IPS-NIHi11 (cell line): ENCODE results near the gene GJA8.
A peak's percentile ranks its signal among the peaks of the same experiment; 100 is the strongest.
"Not testable (repeated sequence)": the region's sequence is repeated elsewhere in the genome, so short reads cannot be mapped to it uniquely, and the experiment has no call there.

Experiments
- DNase-seq: peaks from one replicate; pipeline ENCODE4 v3.0.0; 2012; ENCODE audit warnings: mixed read lengths, low spot score

Gene GJA8

GRCh38 chr1:147902253-147902845, at the start of gene GJA8:
Gene GJA8, plus strand, starts transcription at chr1:147902795. Its CDS starts 5,161 bp downstream, at chr1:147907956.
- DNase-seq = no peak

GRCh38 chr1:147853391-147853790, 49.2 kb upstream of the GJA8 start:
- DNase-seq = no peak

- not testable (repeated sequence) for DNase-seq
These were observed 47.6 kb upstream of the GJA8 start for GRCh38 chr1:147854989-147855388.

- DNase-seq = not testable (repeated sequence)
These were observed 46.6 kb upstream of the GJA8 start for GRCh38 chr1:147855996-147856395.

GRCh38 chr1:147867204-147867603, 35.4 kb upstream of the GJA8 start:
- not testable (repeated sequence) for DNase-seq

- DNase-seq = no peak
These were observed 24.6 kb upstream of the GJA8 start for GRCh38 chr1:147878022-147878421.

- DNase-seq = no peak
These were observed 22.7 kb upstream of the GJA8 start for GRCh38 chr1:147879911-147880310.

GRCh38 chr1:147882535-147882934, 20.1 kb upstream of the GJA8 start:
- DNase-seq = no peak

- DNase-seq = peak; percentile 83
These were observed 12.3 kb upstream of the GJA8 start for GRCh38 chr1:147890177-147890790.

- DNase-seq = no peak
These were observed 11.5 kb upstream of the GJA8 start for GRCh38 chr1:147891088-147891487.

GRCh38 chr1:147892216-147892615, 10.4 kb upstream of the GJA8 start:
- peak; percentile 38 for DNase-seq

- DNase-seq = peak; percentile 66
These were observed 9.8 kb upstream of the GJA8 start for GRCh38 chr1:147892731-147893214.

GRCh38 chr1:147895123-147895522, 7.5 kb upstream of the GJA8 start:
- DNase-seq = no peak

GRCh38 chr1:147897029-147897752, 5.4 kb upstream of the GJA8 start:
- DNase-seq = no peak

GRCh38 chr1:147897789-147898188, 4.8 kb upstream of the GJA8 start:
- no peak for DNase-seq

- no peak for DNase-seq
These were observed 2.1 kb downstream of the GJA8 start for GRCh38 chr1:147904726-147905125.

GRCh38 chr1:147907786-147908509, 5.4 kb downstream of the GJA8 start:
- DNase-seq = no peak

GRCh38 chr1:147912553-147912952, 10.0 kb downstream of the GJA8 start:
- no peak for DNase-seq

GRCh38 chr1:147913362-147913942, 10.9 kb downstream of the GJA8 start:
- DNase-seq = no peak

- no peak for DNase-seq
These were observed 17.3 kb downstream of the GJA8 start for GRCh38 chr1:147919896-147920295.

GRCh38 chr1:147924813-147925212, 22.2 kb downstream of the GJA8 start:
- DNase-seq = peak; percentile 1

- not testable (repeated sequence) for DNase-seq
These were observed 24.6 kb downstream of the GJA8 start for GRCh38 chr1:147927215-147927614.
